K562 (cell line): Measurements from ENCODE around the gene PLPP1.
"Not testable (repeated sequence)": the region's sequence is repeated elsewhere in the genome, so short reads cannot be mapped to it uniquely, and the experiment has no call there.

ENCODE experiments used
- BACH1 ChIP-seq: fragments of 200-800 bp; sonication (Bioruptor generic); IDR thresholded peaks from 2 replicates; pipeline ENCODE4 v1.6.1; 2016; ENCODE audit warnings: missing genetic modification characterization, missing compliant biosample characterization
- ELF1 ChIP-seq: fragments of 200-800 bp; sonication (Bioruptor generic); IDR thresholded peaks from 2 replicates; pipeline ENCODE4 v1.6.1; 2016; ENCODE audit warnings: missing genetic modification characterization, missing compliant biosample characterization
- FOS ChIP-seq: IDR thresholded peaks from 3 replicates; pipeline ENCODE4 v1.6.1; 2011; ENCODE audit not compliant: insufficient read length; ENCODE audit errors: extremely low read depth
- FOXK1 ChIP-seq: sonication (generic); formaldehyde crosslinking; IDR thresholded peaks from 2 replicates; pipeline ENCODE4 v1.8.0; 2022; ENCODE audit warnings: missing genetic modification reagents, mild to moderate bottlenecking, borderline replicate concordance
- GABPA ChIP-seq: fragments of 200-800 bp; sonication (Bioruptor generic); conservative IDR thresholded peaks from 2 replicates; pipeline ENCODE4 v1.6.1; 2016; ENCODE audit warnings: low read depth, missing genetic modification characterization, missing compliant biosample characterization
- TCF7 ChIP-seq: sonication (generic); IDR thresholded peaks from 2 replicates; pipeline ENCODE4 v1.6.1; 2016; ENCODE audit warnings: antibody characterized with exemption, borderline replicate concordance
- ZBTB7A ChIP-seq: IDR thresholded peaks from 2 replicates; pipeline ENCODE4 v1.6.1; 2011; ENCODE audit warnings: low read depth, mild to moderate bottlenecking, low read length, moderate library complexity, borderline replicate concordance; ENCODE audit not compliant: control insufficient read depth
- ZBTB8A ChIP-seq: fragments of 450-650 bp; IDR thresholded peaks from 2 replicates; pipeline ENCODE4 v1.6.1; 2018; ENCODE audit warnings: mild to moderate bottlenecking, moderate library complexity; ENCODE audit not compliant: partially characterized antibody
- TF ChIP-seq, protein P1 (sequence below), 2 experiments: IDR thresholded peaks; 2 replicates each; pipeline ENCODE4 v1.6.1; 2011; ENCODE audit warnings: borderline replicate concordance in 1 of 2, control low read depth in 1 of 2, low read depth in 1 of 2, low read length in 1 of 2, mild to moderate bottlenecking in 1 of 2, mixed read lengths in 1 of 2, moderate library complexity in 1 of 2; ENCODE audit not compliant: insufficient read depth in 1 of 2, insufficient read length in 1 of 2, poor library complexity in 1 of 2, severe bottlenecking in 1 of 2; ENCODE audit errors: extremely low read depth in 1 of 2
- TF ChIP-seq, protein P2 (sequence below): fragments of 250-450 bp; sonication (Bioruptor Pico); IDR thresholded peaks from 2 replicates; pipeline ENCODE4 v1.8.0; 2021; ENCODE audit warnings: moderate library complexity, mild to moderate bottlenecking, inconsistent platforms

- TF ChIP-seq ZBTB7A; BACH1 (tag); FOXK1 (CRISPR knock-in tag); FOS; GABPA (tag); ZBTB8A; ELF1 (tag); TCF7: not testable (repeated sequence)
- TF ChIP-seq, protein P1, sequence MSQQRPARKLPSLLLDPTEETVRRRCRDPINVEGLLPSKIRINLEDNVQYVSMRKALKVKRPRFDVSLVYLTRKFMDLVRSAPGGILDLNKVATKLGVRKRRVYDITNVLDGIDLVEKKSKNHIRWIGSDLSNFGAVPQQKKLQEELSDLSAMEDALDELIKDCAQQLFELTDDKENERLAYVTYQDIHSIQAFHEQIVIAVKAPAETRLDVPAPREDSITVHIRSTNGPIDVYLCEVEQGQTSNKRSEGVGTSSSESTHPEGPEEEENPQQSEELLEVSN (IDR thresholded peaks at IDR 0.05; ENCODE audit: borderline replicate concordance in 1 of 2, extremely low read depth in 1 of 2, insufficient read depth in 1 of 2, insufficient read length in 1 of 2, low read depth in 1 of 2, low read length in 1 of 2, poor library complexity in 1 of 2, severe bottlenecking in 1 of 2), result not testable (repeated sequence)
- TF ChIP-seq, protein P2, sequence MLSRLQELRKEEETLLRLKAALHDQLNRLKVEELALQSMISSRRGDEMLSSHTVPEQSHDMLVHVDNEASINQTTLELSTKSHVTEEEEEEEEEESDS (CRISPR knock-in tag), result not testable (repeated sequence)
These were observed 30.8 kb downstream of the PLPP1 start for GRCh38 chr5:55503917-55504316.
